NCI-H146 (cell line): Measurements from ENCODE around the gene NCKAP5.

Experiments used
- DNase-seq: peaks from one replicate; lab custom pipeline; 2025; lab: John Stamatoyannopoulos, UW

The NCKAP5 gene

GRCh38 chr2:133574186-133574585 is 5.9 kb upstream of the NCKAP5 start:
- DNase-seq = no peak

GRCh38 chr2:133573491-133574162 is 5.4 kb upstream of the NCKAP5 start:
- DNase-seq = no peak

GRCh38 chr2:133571249-133571648 is 3.0 kb upstream of the NCKAP5 start:
- DNase-seq = no peak

- no peak for DNase-seq
These were observed 2.3 kb upstream of the NCKAP5 start for GRCh38 chr2:133570542-133570941.

- DNase-seq = no peak
These were observed 1.1 kb upstream of the NCKAP5 start for GRCh38 chr2:133569286-133569830.

DNA sequence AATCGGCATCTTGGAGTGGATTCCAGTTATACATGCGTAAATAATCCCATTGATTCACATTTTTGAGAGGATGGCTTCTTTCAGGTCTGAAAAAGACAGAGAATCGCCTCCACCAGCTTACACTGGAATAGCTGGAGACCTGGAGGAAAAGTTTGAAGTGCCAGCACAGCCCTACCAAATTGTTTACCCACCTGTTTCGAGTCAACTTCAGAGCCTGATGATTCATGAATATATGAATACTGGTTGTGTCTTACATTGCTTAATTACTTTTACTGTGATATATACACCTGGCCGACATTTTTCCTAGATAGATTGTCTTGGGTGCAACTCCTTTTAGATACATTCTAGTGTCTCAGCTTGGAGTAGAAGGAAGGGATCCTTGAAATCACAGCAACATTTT is 335 bp upstream of the NCKAP5 start:
- no peak for DNase-seq

- DNase-seq = no peak
These were observed 5.7 kb downstream of the NCKAP5 start for GRCh38 chr2:133562558-133562957.

- DNase-seq = no peak
These were observed 7.0 kb downstream of the NCKAP5 start for GRCh38 chr2:133561045-133561852.

DNA sequence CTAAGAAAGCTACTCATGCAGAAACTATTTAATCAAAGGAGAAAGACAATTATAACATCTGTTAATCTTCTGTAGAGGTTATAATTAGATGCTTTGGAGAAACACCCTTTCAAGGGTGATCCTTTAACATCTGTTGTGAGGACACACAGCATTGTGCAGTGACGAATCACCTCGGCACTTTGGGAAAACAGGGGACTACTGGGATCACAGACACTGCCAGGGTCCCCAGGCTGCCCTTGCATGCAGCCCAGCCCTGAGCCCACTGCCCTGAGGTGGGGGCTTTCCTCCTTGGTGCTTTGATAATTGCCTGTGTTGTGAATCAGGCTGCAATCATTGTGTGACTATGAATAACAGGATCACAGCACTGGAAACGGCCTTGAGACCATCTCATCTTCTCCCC is 10.6 kb downstream of the NCKAP5 start:
- DNase-seq = no peak

DNA sequence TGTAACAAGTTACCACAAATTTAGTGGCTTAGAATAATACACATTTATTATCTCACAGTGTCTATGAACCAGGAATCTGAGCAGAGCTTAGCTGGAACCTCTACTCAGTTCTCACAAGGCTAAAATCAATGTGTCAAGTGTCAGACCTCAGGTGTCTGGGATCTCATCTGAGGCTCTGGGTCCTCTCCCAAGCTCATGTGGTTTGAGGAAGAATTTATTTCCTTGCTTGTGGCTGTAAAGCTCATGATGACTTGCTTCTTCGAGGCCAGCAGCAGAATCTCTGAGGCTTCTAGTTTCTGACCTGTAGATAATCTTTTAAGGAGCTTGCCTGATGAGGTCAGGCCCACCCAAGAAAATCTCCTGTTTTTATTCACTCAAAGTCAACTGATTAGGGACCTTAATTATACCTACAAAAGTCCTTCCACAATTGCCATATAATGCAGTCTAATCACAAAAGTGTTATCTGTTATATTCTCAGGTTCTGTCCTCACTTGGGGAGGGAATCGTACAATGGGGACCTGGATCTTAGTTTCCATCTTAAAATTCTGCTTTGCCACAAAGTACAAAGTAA is 14.3 kb downstream of the NCKAP5 start:
- no peak for DNase-seq

GRCh38 chr2:133553251-133553650 is 15.0 kb downstream of the NCKAP5 start:
- DNase-seq = no peak

DNA sequence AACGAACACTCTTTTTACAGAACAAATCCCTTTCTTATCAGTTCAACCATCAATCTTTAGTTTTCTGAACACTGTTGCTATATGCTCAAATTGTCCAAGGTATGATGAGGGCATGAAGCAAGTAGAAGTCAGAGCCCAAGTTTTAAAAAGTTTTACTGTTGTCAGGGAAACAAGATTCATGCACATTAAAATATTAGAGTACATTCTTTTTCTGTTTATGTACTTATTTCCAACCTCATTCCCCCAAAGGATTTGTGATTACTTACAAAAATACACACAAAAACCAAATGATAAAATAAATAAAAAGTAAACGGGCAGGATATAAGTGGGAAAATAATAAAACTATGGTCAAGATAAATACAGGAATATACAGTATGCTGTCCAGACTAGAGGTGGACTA is 15.4 kb downstream of the NCKAP5 start:
- no peak for DNase-seq

DNA sequence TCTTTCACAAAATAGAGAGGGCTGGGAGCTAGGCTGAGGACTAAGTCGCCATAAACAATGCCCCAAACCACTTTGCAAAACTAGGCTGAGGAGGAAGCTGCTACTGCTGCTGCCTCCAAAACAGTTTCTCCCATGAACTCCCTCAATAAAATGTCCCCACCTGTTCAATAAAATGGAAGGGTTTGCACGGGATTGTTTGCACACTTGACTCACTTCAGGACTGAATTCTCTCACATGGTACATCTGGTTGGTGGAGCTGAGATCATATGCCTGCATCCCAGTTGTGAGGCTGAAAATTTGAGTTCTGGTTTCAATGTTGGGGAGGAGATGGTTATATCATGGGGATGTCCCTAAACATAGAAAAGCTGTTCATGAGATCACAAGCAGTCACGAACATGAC is 26.5 kb downstream of the NCKAP5 start:
- no peak for DNase-seq

- DNase-seq = no peak
These were observed 26.9 kb downstream of the NCKAP5 start for GRCh38 chr2:133541376-133541775.

DNA sequence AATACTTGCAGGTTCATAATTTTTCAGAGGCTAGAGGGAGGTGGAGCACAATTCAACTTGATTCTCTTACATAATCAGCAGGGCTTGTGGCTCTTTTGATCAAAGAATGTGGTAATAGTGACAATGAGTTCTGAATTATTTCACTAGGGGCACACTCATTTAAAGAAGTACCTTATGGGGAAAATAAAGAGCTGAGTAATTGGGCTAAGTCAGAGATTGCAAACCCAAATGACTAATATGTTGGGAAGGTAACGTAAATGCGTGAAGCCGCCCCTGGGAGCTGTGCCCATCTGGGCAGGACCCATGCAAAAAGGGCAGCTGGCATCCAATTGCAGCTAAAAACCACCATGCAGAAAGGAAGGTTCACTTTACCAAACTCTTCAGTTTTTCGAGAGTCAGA is 35.3 kb downstream of the NCKAP5 start:
- no peak for DNase-seq

DNA sequence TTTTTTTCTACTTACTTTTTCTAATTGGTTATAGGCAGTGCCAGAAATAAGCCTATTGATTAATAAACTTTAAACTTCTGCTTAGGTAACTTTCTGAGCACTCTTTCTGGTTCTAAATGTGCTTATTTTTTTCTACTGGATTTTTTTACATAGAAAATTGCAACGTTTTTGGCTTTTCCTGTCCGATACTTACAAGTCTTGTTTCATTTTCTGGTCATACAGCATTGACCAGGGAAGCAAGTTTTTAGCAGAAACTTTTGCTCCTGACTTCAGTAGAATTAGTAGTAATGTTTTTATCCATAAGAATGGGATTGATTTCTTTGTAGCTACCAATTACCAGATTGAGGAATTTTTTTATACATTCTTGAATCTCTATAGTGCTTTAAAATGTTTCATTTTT is 36.9 kb downstream of the NCKAP5 start:
- no peak for DNase-seq

- no peak for DNase-seq
These were observed 37.6 kb downstream of the NCKAP5 start for GRCh38 chr2:133530645-133531044.

GRCh38 chr2:133526530-133527300 is 41.5 kb downstream of the NCKAP5 start:
- DNase-seq = no peak

DNA sequence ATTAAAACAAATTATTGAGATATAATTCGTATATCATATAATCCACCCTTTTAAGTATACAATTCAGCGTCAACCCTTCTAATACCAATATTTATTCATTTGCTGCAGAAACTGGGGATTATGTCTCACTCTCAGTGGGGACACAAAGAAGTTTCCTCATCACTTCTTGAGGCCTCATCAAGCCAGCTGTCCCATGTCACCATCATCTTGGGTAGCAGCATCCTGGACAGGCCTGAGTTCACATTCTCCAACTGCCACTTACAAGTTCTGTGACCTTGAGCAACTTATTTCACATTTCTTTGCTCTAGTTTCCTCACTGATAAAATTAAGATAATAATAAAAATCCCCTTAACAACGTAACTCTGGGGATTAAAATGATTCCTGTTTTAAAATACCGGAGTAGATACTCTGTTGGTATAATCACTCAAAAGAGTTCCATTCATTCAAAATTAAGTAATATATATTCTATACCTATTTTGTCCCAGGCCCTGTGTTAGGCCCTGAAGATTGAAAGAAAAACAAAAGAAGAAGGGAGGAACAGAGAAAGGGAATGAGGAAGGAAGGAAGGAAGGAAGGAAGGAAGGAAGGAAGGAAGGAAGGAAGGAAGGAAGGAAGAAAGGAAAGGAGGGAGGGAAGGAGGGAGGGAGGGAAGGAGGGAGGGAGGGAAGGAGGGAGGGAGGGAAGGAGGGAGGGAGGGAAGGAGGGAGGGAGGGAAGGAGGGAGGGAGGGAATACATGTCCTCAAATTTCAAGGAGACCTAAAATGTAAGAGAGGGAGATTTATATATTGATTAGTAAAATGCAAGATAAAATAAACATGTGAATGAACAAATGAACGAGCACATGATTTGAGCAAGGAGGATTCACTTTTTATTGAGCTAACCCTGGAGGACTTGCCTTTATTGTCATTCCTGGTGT is 42.4 kb downstream of the NCKAP5 start:
- no peak for DNase-seq

- no peak for DNase-seq
These were observed 43.2 kb downstream of the NCKAP5 start for GRCh38 chr2:133525090-133525489.

DNA sequence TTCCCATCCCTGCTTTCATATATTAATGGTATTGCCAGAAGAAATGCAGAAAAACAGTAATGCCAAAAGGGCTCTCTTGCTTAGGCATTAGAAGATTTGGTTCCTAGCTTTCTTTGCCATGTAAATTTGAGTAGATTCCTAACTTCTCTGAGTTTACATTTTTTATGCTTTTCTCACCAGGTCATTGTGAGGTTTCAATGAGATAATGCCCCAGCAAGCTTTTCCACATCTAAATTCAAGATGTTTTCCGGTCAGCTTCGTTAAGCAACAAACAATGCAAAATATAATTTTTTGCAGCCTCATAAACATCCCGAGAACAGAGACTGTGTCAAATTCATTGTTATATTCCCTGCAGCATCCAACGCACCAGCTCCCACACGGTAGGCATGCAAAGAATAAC is 44.9 kb downstream of the NCKAP5 start:
- no peak for DNase-seq
